Measurements from ENCODE around the gene TSSK6.

Gene TSSK6

DNA sequence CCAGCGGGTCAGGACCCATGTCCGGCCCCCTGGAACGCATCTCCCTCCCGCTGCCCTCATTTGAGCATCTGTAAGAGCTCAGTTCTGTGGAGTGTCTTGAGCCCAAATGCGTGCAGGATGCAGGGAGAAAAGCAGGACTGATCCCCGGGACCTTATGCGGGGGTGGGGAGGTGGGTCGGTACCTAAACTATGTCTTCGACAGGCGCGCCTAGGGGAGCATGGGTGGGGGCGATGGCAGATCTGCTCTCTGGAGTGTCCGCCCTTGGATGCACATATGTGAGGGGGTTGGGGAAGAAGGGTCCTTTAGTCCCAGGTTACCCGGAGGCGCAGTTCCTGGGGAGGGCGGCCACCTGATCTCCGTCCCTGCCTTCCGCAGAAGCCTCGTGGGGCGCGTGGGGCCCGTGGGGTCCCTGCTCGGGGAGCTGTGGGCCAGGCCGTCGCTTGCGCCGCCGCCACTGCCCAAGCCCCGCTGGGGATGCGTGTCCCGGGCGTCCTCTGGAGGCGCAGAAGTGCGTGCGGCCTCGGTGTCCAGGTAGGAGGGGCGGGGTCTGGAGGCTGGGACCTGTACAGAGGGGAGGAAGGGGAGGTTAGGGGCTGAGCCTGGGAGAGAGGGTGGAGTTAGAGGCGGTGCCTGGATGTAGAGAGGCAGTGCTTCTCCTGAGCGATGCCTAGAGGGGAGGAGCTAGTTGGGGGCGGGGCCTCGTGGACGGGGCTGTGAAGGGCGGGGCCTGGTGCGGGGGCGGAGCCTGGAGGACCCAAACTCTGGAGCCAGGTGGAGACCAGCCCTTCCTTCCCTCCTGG lies 25.6 kb upstream of the TSSK6 start:
- TF ChIP-seq, protein P1, sequence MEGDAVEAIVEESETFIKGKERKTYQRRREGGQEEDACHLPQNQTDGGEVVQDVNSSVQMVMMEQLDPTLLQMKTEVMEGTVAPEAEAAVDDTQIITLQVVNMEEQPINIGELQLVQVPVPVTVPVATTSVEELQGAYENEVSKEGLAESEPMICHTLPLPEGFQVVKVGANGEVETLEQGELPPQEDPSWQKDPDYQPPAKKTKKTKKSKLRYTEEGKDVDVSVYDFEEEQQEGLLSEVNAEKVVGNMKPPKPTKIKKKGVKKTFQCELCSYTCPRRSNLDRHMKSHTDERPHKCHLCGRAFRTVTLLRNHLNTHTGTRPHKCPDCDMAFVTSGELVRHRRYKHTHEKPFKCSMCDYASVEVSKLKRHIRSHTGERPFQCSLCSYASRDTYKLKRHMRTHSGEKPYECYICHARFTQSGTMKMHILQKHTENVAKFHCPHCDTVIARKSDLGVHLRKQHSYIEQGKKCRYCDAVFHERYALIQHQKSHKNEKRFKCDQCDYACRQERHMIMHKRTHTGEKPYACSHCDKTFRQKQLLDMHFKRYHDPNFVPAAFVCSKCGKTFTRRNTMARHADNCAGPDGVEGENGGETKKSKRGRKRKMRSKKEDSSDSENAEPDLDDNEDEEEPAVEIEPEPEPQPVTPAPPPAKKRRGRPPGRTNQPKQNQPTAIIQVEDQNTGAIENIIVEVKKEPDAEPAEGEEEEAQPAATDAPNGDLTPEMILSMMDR (IDR thresholded peaks at IDR 0.05; ENCODE audit: low read length) = no peak
- TF ChIP-seq EZH2 (IDR thresholded peaks at IDR 0.05; ENCODE audit: borderline replicate concordance, low read length) = no peak

DNA sequence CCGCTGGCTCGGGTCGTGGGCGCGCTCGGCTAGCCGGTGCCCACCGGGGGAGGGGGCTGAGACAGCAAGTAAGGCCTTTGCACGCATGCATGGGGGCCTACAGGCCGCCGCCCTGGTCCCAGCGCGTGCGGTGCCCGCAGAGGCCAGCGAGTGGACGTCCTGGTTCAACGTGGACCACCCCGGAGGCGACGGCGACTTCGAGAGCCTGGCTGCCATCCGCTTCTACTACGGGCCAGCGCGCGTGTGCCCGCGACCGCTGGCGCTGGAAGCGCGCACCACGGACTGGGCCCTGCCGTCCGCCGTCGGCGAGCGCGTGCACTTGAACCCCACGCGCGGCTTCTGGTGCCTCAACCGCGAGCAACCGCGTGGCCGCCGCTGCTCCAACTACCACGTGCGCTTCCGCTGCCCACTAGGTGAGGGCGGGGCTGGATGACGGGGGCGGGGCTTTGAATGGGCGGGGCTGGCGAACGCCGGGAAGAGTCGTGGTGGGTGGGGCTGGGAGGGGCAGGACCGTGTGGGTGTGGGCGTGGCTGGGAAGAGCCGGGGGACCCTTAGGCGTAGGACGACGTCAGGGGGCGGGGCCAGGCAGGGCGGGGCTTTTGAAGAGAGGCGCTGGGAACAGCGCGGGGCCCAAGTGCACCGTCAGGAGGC lies 24.8 kb upstream of the TSSK6 start:
- H3K4me3 ChIP-seq (ENCODE audit: low read depth, low read length, poor library complexity, severe bottlenecking) = no peak overlapping the region
- no peak for TF ChIP-seq EZH2 (IDR thresholded peaks at IDR 0.05; ENCODE audit: borderline replicate concordance, low read length)
- TF ChIP-seq, protein P1 (IDR thresholded peaks at IDR 0.05; ENCODE audit: low read length) = no peak
- no peak overlapping the region for H2AFZ ChIP-seq (ENCODE audit: low read length)
- H3K9ac ChIP-seq (ENCODE audit: low read length) = no peak overlapping the region
- H3K9me3 ChIP-seq (ENCODE audit: low read length) = no peaks in the 10 kb centered on the region
- no peaks in the 10 kb centered on the region for H4K20me1 ChIP-seq (ENCODE audit: insufficient read depth, low read length)
- H3K27ac ChIP-seq (ENCODE audit: low read depth, low read length, poor library complexity, severe bottlenecking) = no peak overlapping the region
- no peaks in the 10 kb centered on the region for H3K79me2 ChIP-seq (ENCODE audit: insufficient read depth, low read length)
- H3K9me2 ChIP-seq (ENCODE audit: low read depth, low read length) = no peaks in the 10 kb centered on the region
- no peaks in the 10 kb centered on the region for H3K27me3 ChIP-seq (ENCODE audit: insufficient read depth, low read length)
- H3K36me3 ChIP-seq (ENCODE audit: insufficient read depth, low read length) = no peaks in the 10 kb centered on the region; the same call in none of the 2 replicates
- H3K4me1 ChIP-seq (ENCODE audit: insufficient read depth, low read length, severe bottlenecking) = peaks cover 10% of the 10 kb centered on the region
- H3K4me2 ChIP-seq (ENCODE audit: low read length) = no peak overlapping the region
- no peaks in the 10 kb centered on the region for H3F3A ChIP-seq (ENCODE audit: insufficient read depth, low read length)

More for the DNA sequence above, 25.6 kb upstream of the TSSK6 start:
- Histone ChIP-seq H3K36me3 (ENCODE audit: insufficient read depth, low read length) (no peaks in the 10 kb centered on the region; the same call in 1 of the 2 replicates), H3K4me3 (ENCODE audit: low read depth, low read length, poor library complexity, severe bottlenecking) (no peak overlapping the region), H3K4me2 (ENCODE audit: low read length) (no peak overlapping the region), H3K79me2 (ENCODE audit: insufficient read depth, low read length) (no peaks in the 10 kb centered on the region), H2AFZ (ENCODE audit: low read length) (no peak overlapping the region), H3F3A (ENCODE audit: insufficient read depth, low read length) (no peaks in the 10 kb centered on the region), H3K9ac (ENCODE audit: low read length) (no peak overlapping the region), H3K9me2 (ENCODE audit: low read depth, low read length) (no peaks in the 10 kb centered on the region), H3K4me1 (ENCODE audit: insufficient read depth, low read length, severe bottlenecking) (peaks cover 10% of the 10 kb centered on the region), H4K20me1 (ENCODE audit: insufficient read depth, low read length) (no peaks in the 10 kb centered on the region), H3K27ac (ENCODE audit: low read depth, low read length, poor library complexity, severe bottlenecking) (no peak overlapping the region), H3K27me3 (ENCODE audit: insufficient read depth, low read length) (no peaks in the 10 kb centered on the region), H3K9me3 (ENCODE audit: low read length) (no peaks in the 10 kb centered on the region)

DNA sequence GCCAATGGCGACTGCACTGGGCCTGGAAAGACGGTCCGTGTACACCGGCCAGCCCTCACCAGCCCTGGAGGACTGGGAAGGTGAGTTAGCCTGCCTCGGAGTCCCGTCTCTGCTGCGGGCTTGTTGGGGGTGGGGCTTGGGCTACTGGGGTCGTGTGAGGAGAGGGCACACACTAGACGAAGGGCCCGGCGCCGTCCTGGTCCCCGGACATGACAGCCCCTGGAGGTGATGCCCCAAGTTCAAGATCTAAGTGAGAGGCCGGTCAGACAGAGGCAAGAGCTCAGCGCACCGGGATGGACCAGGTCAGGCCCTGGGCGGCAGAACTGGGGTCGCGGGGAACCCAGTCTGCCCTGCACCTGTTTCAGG lies 24.3 kb upstream of the TSSK6 start:
- Histone ChIP-seq H3K36me3 (ENCODE audit: insufficient read depth, low read length) (no peaks in the 10 kb centered on the region; the same call in none of the 2 replicates), H3K4me1 (ENCODE audit: insufficient read depth, low read length, severe bottlenecking) (peaks cover 10% of the 10 kb centered on the region), H3K27ac (ENCODE audit: low read depth, low read length, poor library complexity, severe bottlenecking) (no peak overlapping the region), H3K9ac (ENCODE audit: low read length) (no peak overlapping the region), H4K20me1 (ENCODE audit: insufficient read depth, low read length) (no peaks in the 10 kb centered on the region), H3K27me3 (ENCODE audit: insufficient read depth, low read length) (no peaks in the 10 kb centered on the region), H3K9me3 (ENCODE audit: low read length) (no peaks in the 10 kb centered on the region), H3K9me2 (ENCODE audit: low read depth, low read length) (no peaks in the 10 kb centered on the region), H3K79me2 (ENCODE audit: insufficient read depth, low read length) (no peaks in the 10 kb centered on the region), H2AFZ (ENCODE audit: low read length) (no peak overlapping the region), H3K4me2 (ENCODE audit: low read length) (no peak overlapping the region), H3K4me3 (ENCODE audit: low read depth, low read length, poor library complexity, severe bottlenecking) (no peak overlapping the region), H3F3A (ENCODE audit: insufficient read depth, low read length) (no peaks in the 10 kb centered on the region)
- TF ChIP-seq EZH2 (IDR thresholded peaks at IDR 0.05; ENCODE audit: borderline replicate concordance, low read length) = no peak
- TF ChIP-seq, protein P1 (IDR thresholded peaks at IDR 0.05; ENCODE audit: low read length) = no peak

Data from OCI-LY1 (cell line).